HepG2 (cell line): ENCODE data around the gene TRIP4. TPM values are rescaled to one million over a fixed set of nuclear protein-coding genes. Genes with fewer than 3 reads are reported as not detected.

Source experiments
- AKAP8 ChIP-seq: sonication (generic); formaldehyde crosslinking; IDR thresholded peaks from 2 replicates; pipeline ENCODE4 v1.5.1; 2020; ENCODE audit warnings: mild to moderate bottlenecking, missing genetic modification reagents
- BCL3 ChIP-seq: sonication (generic); formaldehyde crosslinking; IDR thresholded peaks from 2 replicates; pipeline ENCODE4 v1.5.1; 2020; ENCODE audit warnings: mild to moderate bottlenecking, missing genetic modification reagents, moderate library complexity
- DNMT3B ChIP-seq: conservative IDR thresholded peaks from 2 replicates; pipeline ENCODE4 v1.6.1; 2016; ENCODE audit warnings: missing biosample characterization, control low read depth
- DPF2 ChIP-seq: sonication (generic); formaldehyde crosslinking; IDR thresholded peaks from 2 replicates; pipeline ENCODE4 v1.4.0; 2020; ENCODE audit warnings: mild to moderate bottlenecking, low read depth, missing genetic modification reagents, borderline replicate concordance
- ETS1 ChIP-seq: sonication (generic); formaldehyde crosslinking; IDR thresholded peaks from 2 replicates; pipeline ENCODE4 v1.4.0; 2020; ENCODE audit warnings: missing genetic modification reagents
- HNRNPUL1 ChIP-seq: fragments of 200-400 bp; formaldehyde crosslinking; IDR thresholded peaks from 2 replicates; pipeline ENCODE4 v1.6.1; 2017; ENCODE audit warnings: low read depth, mild to moderate bottlenecking, low read length, moderate library complexity
- HOXA5 ChIP-seq: sonication (generic); formaldehyde crosslinking; IDR thresholded peaks from 2 replicates; pipeline ENCODE4 v1.4.0; 2020; ENCODE audit warnings: missing genetic modification reagents
- MAX ChIP-seq: IDR thresholded peaks from 2 replicates; pipeline ENCODE4 v1.6.1; 2012; ENCODE audit warnings: inconsistent platforms
- NFE2L1 ChIP-seq: sonication (generic); formaldehyde crosslinking; IDR thresholded peaks from 2 replicates; pipeline ENCODE4 v1.4.0; 2020; ENCODE audit warnings: missing genetic modification reagents, mild to moderate bottlenecking, borderline replicate concordance
- NFIB ChIP-seq: sonication (generic); formaldehyde crosslinking; IDR thresholded peaks from 2 replicates; pipeline ENCODE4 v1.9.0; 2021; ENCODE audit warnings: missing genetic modification reagents, mild to moderate bottlenecking, borderline replicate concordance
- NKX3-1 ChIP-seq: sonication (generic); formaldehyde crosslinking; IDR thresholded peaks from 2 replicates; pipeline ENCODE4 v1.5.0; 2020; ENCODE audit warnings: missing genetic modification reagents
- NR1H2 ChIP-seq: sonication (generic); formaldehyde crosslinking; IDR thresholded peaks from 2 replicates; pipeline ENCODE4 v1.8.1; 2022; ENCODE audit warnings: low read depth, missing genetic modification reagents, borderline replicate concordance
- SALL2 ChIP-seq: sonication (generic); formaldehyde crosslinking; IDR thresholded peaks from 2 replicates; pipeline ENCODE4 v1.8.1; 2023; ENCODE audit warnings: mild to moderate bottlenecking, missing genetic modification reagents, inconsistent platforms
- SP2 ChIP-seq: sonication (generic); formaldehyde crosslinking; IDR thresholded peaks from 2 replicates; pipeline ENCODE4 v1.5.1; 2020; ENCODE audit warnings: mild to moderate bottlenecking, missing genetic modification reagents
- TMF1 ChIP-seq: sonication (generic); formaldehyde crosslinking; IDR thresholded peaks from 2 replicates; pipeline ENCODE4 v1.8.1; 2022; ENCODE audit warnings: low read depth, missing genetic modification reagents
- ZBTB21 ChIP-seq: sonication (generic); formaldehyde crosslinking; IDR thresholded peaks from 2 replicates; pipeline ENCODE4 v1.4.0; 2020; ENCODE audit warnings: missing genetic modification reagents
- ZFAT ChIP-seq: sonication (generic); formaldehyde crosslinking; conservative IDR thresholded peaks from 2 replicates; pipeline ENCODE4 v1.8.1; 2023; ENCODE audit warnings: missing genetic modification reagents, inconsistent platforms
- ZNF235 ChIP-seq: sonication (generic); formaldehyde crosslinking; IDR thresholded peaks from 2 replicates; pipeline ENCODE4 v1.8.1; 2023; ENCODE audit warnings: mild to moderate bottlenecking, missing genetic modification reagents, borderline replicate concordance
- ZNF292 ChIP-seq: sonication (generic); formaldehyde crosslinking; IDR thresholded peaks from 2 replicates; pipeline ENCODE4 v1.8.1; 2022; ENCODE audit warnings: mild to moderate bottlenecking, low read depth, missing genetic modification reagents, borderline replicate concordance
- ZNF331 ChIP-seq: sonication (generic); formaldehyde crosslinking; IDR thresholded peaks from 2 replicates; pipeline ENCODE4 v1.4.0; 2020; ENCODE audit warnings: missing genetic modification reagents
- ZNF512 ChIP-seq: sonication (generic); formaldehyde crosslinking; IDR thresholded peaks from 2 replicates; pipeline ENCODE4 v1.4.0; 2020; ENCODE audit warnings: mild to moderate bottlenecking, missing genetic modification reagents
- ZNF567 ChIP-seq: sonication (generic); formaldehyde crosslinking; IDR thresholded peaks from 2 replicates; pipeline ENCODE4 v1.8.1; 2023; ENCODE audit warnings: mild to moderate bottlenecking, missing genetic modification reagents, borderline replicate concordance
- polyA plus RNA-seq, 8 experiments: library from polyadenylated mRNA; depleted of rRNA in 3 of 8; stranded (reverse) in 7 of 8; unstranded in 1 of 8; fragments of >200 nt; fragmentation: Illumina TruSeq in 4 of 8; extraction: Trizol in 4 of 8; gene quantifications; 2 replicates each; pipeline versions ENCODE4 v1.2.1 to v1.2.3, GENCODE V29; 2011 to 2016; ENCODE audit warnings: low read depth in 4 of 8, missing spikeins in 1 of 8, mixed read lengths in 1 of 8; ENCODE audit not compliant: insufficient read depth in 1 of 8
- total RNA-seq, 5 experiments: library from RNA; depleted of rRNA; stranded (reverse); fragments of >200 nt; fragmentation: Illumina TruSeq; extraction: Trizol; gene quantifications; 2 replicates each; pipeline ENCODE4 v1.2.3, GENCODE V29; 2016; ENCODE audit warnings: low read depth in 1 of 5
- TF ChIP-seq, protein P1 (sequence below): sonication (generic); formaldehyde crosslinking; IDR thresholded peaks from 2 replicates; pipeline ENCODE4 v1.4.0; 2020; ENCODE audit warnings: missing genetic modification reagents
- TF ChIP-seq, protein P2 (sequence below): sonication (generic); formaldehyde crosslinking; IDR thresholded peaks from 2 replicates; pipeline ENCODE4 v1.9.0; 2021; ENCODE audit warnings: missing genetic modification reagents, mild to moderate bottlenecking, borderline replicate concordance

Gene TRIP4
- total and polyA plus RNA-seq, 2 of the 13 experiments (the other 11 are each of a cell fraction or from before 2014, with no cell fraction given): 7.1 to 11.8 TPM

DNA sequence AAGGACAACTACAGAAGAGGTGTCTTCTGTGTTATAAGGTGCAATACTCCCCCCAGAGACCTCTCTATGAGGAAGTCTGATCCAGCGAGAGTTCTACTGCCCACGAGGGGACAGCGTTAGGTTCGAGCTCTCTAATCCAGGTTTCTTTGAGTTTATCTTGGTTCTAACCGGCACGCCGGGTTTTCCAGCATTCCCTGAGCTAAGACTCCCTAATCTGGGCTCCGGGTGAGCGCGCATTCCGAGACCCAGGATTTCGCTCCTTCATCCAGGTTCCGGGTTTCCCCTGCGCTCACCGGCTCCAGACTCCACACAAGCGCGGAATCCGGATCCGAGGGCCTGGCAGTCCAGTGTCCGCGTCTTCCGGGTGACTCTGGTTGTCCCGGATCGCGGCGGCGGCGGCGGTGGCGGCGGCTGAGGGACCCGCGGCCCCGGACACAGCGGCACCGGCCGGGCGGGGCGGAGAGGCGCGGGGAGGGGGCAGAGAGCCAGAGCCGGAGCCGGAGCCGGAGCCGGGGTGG lies 72.6 kb downstream of the TRIP4 start, which contains the start of gene ZNF609 (continued):
- TF ChIP-seq AKAP8 (CRISPR knock-in tag): no peak
- TF ChIP-seq NKX3-1 (CRISPR knock-in tag): no peak
- TF ChIP-seq MAX: peak; percentile 61
- TF ChIP-seq TMF1: no peak
- no peak for TF ChIP-seq NFIB (CRISPR knock-in tag)
- TF ChIP-seq ZNF331 (CRISPR knock-in tag): peak; percentile 77
- TF ChIP-seq SP2: no peak
- TF ChIP-seq ZNF567 (CRISPR knock-in tag): peak; percentile 50; the same call in 1 of the 2 replicates
- no peak for TF ChIP-seq SALL2 (CRISPR knock-in tag)
- no peak for TF ChIP-seq ZBTB21 (CRISPR knock-in tag)
- TF ChIP-seq, protein P1, sequence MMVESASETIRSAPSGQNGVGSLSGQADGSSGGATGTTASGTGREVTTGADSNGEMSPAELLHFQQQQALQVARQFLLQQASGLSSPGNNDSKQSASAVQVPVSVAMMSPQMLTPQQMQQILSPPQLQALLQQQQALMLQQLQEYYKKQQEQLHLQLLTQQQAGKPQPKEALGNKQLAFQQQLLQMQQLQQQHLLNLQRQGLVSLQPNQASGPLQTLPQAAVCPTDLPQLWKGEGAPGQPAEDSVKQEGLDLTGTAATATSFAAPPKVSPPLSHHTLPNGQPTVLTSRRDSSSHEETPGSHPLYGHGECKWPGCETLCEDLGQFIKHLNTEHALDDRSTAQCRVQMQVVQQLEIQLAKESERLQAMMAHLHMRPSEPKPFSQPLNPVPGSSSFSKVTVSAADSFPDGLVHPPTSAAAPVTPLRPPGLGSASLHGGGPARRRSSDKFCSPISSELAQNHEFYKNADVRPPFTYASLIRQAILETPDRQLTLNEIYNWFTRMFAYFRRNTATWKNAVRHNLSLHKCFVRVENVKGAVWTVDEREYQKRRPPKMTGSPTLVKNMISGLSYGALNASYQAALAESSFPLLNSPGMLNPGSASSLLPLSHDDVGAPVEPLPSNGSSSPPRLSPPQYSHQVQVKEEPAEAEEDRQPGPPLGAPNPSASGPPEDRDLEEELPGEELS: no peak; the same call in 1 of the 2 replicates
- TF ChIP-seq HNRNPUL1: no peak
- no peak for TF ChIP-seq DNMT3B
- TF ChIP-seq ZNF235: no peak
- no peak; the same call in 1 of the 2 replicates for TF ChIP-seq HOXA5
- no peak for TF ChIP-seq NFE2L1
- TF ChIP-seq DPF2 (CRISPR knock-in tag): no peak
- no peak for TF ChIP-seq BCL3
- no peak for TF ChIP-seq NR1H2 (CRISPR knock-in tag)
- TF ChIP-seq ETS1 (CRISPR knock-in tag): no peak
- no peak for TF ChIP-seq ZFAT (CRISPR knock-in tag)
- TF ChIP-seq, protein P2, sequence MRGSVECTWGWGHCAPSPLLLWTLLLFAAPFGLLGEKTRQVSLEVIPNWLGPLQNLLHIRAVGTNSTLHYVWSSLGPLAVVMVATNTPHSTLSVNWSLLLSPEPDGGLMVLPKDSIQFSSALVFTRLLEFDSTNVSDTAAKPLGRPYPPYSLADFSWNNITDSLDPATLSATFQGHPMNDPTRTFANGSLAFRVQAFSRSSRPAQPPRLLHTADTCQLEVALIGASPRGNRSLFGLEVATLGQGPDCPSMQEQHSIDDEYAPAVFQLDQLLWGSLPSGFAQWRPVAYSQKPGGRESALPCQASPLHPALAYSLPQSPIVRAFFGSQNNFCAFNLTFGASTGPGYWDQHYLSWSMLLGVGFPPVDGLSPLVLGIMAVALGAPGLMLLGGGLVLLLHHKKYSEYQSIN: no peak
- 0 out of 2 replicates have a peak, but pooled peaks have one; percentile 56 for TF ChIP-seq ZNF292 (CRISPR knock-in tag)
- TF ChIP-seq ZNF512 (CRISPR knock-in tag): no peak
